HG03280 (cell line): ENCODE measurements around the gene LCMT2.

Source experiments
- ATAC-seq: cut with Tn5 transposase; IDR thresholded peaks from one replicate; pipeline ENCODE4 v1.9.1; 2021; ENCODE audit warnings: mild to moderate bottlenecking, moderate library complexity; ENCODE audit not compliant: unreplicated experiment

The LCMT2 gene

DNA sequence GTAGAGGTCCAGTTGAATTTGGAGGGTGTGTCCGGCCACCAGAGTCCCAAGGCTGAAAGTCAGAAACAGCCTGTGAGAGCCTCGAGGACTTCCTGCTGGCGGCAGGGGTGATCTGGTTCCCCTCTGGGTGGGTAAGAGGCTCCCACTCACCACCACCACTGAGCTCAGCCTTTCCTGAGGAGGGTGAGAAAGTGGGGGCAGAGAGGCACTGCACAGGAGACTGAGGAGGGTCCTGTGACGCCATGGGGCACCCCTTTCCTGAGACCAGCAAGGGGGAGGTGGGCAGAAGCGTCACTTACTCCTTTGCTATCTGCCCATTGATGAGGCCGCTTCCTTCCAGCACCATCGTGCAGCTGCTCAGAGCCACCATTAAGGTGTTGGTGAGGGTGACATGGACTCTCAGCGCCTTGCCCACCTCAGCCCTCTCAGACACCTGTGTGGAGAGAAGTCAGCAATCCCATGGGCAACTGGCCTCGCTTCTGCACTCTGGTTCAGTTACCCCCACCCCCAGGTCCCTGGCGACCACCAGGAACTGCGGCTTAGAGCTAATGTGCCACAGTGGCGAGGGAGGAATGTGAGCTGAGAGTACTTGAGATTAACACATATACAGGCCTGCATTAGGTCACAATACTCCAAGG is 53.7 kb downstream of the LCMT2 start:
- ATAC-seq = no peak

DNA sequence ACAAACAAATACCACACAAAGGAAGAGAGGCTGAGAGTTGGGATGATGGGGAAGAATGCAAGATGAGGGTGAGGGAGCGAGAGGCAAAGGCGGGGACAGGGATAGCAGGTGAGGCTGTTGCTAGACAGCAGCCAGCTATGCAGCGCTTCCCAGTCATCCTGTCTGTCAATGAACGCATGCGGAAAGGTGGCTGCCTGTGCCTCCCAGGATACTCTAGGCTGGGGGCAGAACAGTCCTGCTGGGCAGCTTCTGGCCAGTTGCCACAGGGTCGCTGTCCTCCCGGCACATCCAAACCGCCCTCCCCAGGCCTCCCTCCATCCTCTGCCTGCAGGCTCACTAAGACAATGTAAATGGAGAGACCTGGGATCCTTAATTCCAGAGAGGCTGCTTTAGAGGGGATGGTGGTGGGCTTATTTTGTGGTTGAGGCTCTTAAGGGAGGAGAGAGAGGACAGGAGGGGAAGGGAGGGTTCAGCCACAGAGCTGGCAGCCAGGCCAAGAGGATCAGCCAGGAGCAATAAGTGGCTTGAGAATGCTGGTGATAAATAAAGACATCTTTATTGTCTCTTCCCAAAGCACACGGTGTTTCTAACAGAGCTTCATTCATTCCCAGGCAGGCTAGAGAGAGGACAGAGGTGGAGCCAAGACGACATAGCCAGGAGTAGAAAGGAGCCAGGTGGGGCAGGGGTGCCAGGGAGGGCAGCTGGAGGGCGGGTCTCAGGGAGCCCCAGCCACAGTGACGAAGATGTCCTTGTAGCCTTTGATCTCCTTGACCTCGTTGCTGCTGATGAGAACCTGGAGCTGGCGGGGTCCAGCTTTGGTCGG is 54.4 kb downstream of the LCMT2 start:
- ATAC-seq = no peak

DNA sequence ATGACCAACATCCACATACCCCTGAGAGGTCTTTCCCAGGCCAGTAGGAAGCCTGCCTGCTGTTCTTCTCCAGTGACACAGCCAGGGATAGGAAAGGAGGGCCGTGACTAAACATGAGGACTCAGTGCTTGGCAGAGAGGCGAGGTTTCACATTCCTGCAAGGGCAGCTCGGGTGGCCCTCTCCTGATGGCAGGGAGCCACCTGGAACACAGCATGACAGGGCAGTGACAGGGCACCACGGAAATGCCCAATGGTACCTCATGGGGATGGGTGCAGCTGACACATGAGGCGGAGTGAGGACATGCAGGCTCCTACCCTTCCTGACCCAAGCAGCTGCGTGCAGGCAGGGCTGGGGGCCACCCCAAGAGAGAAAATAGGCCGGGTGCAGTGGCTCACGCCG is 56.2 kb downstream of the LCMT2 start:
- no peak for ATAC-seq
